GM23338 (cell line): Measurements from ENCODE around the gene SOD3. TPM values are rescaled to one million over a fixed set of nuclear protein-coding genes. Genes with fewer than 3 reads are reported as not detected.

Source experiments
- ATAC-seq: fragments of 200-7000 bp; cut with Tn5 transposase; 3 replicates; pipeline ENCODE4 v1.9.1; 2020
- DNase-seq: peaks from one replicate; pipeline ENCODE4 v3.0.0-alpha.2; 2015; ENCODE audit warnings: low spot score
- H2AFZ ChIP-seq: fragments of 200-600 bp; sonication (generic); 2 replicates; pipeline ENCODE4 v1.8.0; 2016; ENCODE audit warnings: antibody characterized with exemption, mild to moderate bottlenecking, moderate library complexity
- H3F3A ChIP-seq: fragments of 200-600 bp; sonication (generic); replicated peaks from 2 replicates; pipeline ENCODE4 v1.8.0; 2017; ENCODE audit warnings: antibody characterized with exemption, mixed run types, low read depth
- H3K27ac ChIP-seq: fragments of 200-600 bp; sonication (generic); 2 replicates; pipeline ENCODE4 v1.6.1; 2016; ENCODE audit warnings: low read depth
- H3K27me3 ChIP-seq: fragments of 200-600 bp; sonication (generic); 2 replicates; pipeline ENCODE4 v1.8.0; 2016; ENCODE audit warnings: mild to moderate bottlenecking, mixed run types, moderate library complexity; ENCODE audit not compliant: insufficient read depth
- H3K36me3 ChIP-seq: fragments of 200-600 bp; sonication (generic); 2 replicates; pipeline ENCODE4 v1.8.0; 2016; ENCODE audit warnings: mild to moderate bottlenecking; ENCODE audit not compliant: insufficient read depth
- H3K4me1 ChIP-seq: fragments of 200-600 bp; sonication (generic); 2 replicates; pipeline ENCODE4 v1.8.0; 2016; ENCODE audit warnings: mild to moderate bottlenecking, moderate library complexity; ENCODE audit not compliant: insufficient read depth
- H3K4me2 ChIP-seq: fragments of 200-600 bp; sonication (generic); 2 replicates; pipeline ENCODE4 v1.7.1; 2017; ENCODE audit warnings: mixed run types
- H3K4me3 ChIP-seq: fragments of 200-600 bp; sonication (generic); 2 replicates; pipeline ENCODE4 v1.6.1; 2016; ENCODE audit warnings: mixed run types
- H3K79me2 ChIP-seq: fragments of 200-600 bp; sonication (generic); replicated peaks from 2 replicates; pipeline ENCODE4 v1.8.0; 2017; ENCODE audit warnings: mild to moderate bottlenecking; ENCODE audit not compliant: insufficient read depth
- H3K9me2 ChIP-seq: fragments of 200-600 bp; sonication (generic); 2 replicates; pipeline ENCODE4 v1.8.0; 2017; ENCODE audit not compliant: insufficient read depth
- H4K20me1 ChIP-seq: fragments of 200-600 bp; sonication (generic); replicated peaks from 2 replicates; pipeline ENCODE4 v1.8.0; 2017; ENCODE audit warnings: mild to moderate bottlenecking; ENCODE audit not compliant: insufficient read depth
- H3K27ac Mint-ChIP-seq: 2 replicates; pipeline ENCODE4 v1.8.0; 2020; ENCODE audit warnings: inconsistent platforms, mild to moderate bottlenecking, moderate library complexity, mixed read lengths
- H3K27me3 Mint-ChIP-seq: 3 replicates; pipeline ENCODE4 v1.8.0; 2022; ENCODE audit warnings: low read depth, mild to moderate bottlenecking, moderate library complexity, mixed read lengths, inconsistent platforms; ENCODE audit not compliant: insufficient read depth, poor library complexity
- H3K36me3 Mint-ChIP-seq: 3 replicates; pipeline ENCODE4 v1.8.0; 2021; ENCODE audit warnings: low read depth, mild to moderate bottlenecking, inconsistent platforms, moderate library complexity, mixed read lengths
- H3K4me1 Mint-ChIP-seq: 3 replicates; pipeline ENCODE4 v1.8.0; 2020; ENCODE audit warnings: mild to moderate bottlenecking, inconsistent platforms, mixed read lengths
- H3K4me3 Mint-ChIP-seq: 3 replicates; pipeline ENCODE4 v1.8.0; 2021; ENCODE audit warnings: moderate library complexity, mild to moderate bottlenecking, inconsistent platforms, mixed read lengths
- H3K9me3 Mint-ChIP-seq: 3 replicates; pipeline ENCODE4 v1.8.0; 2020; ENCODE audit warnings: moderate library complexity, mild to moderate bottlenecking, inconsistent platforms, mixed read lengths
- ETS1 ChIP-seq: IDR thresholded peaks from 2 replicates; pipeline ENCODE4 v1.6.1; 2016; ENCODE audit warnings: antibody characterized with exemption
- EZH2 ChIP-seq: fragments of 200-600 bp; sonication (generic); IDR thresholded peaks from one replicate; pipeline ENCODE4 v1.8.0; 2017; ENCODE audit warnings: antibody characterized with exemption, mild to moderate bottlenecking, low read depth; ENCODE audit not compliant: unreplicated experiment
- EZH2phosphoT487 ChIP-seq: fragments of 200-600 bp; sonication (generic); IDR thresholded peaks from one replicate; pipeline ENCODE4 v1.8.1; 2018; ENCODE audit warnings: antibody characterized with exemption; ENCODE audit not compliant: unreplicated experiment
- JUNB ChIP-seq: IDR thresholded peaks from one replicate; pipeline ENCODE4 v1.6.1; 2016; ENCODE audit warnings: antibody characterized with exemption; ENCODE audit not compliant: unreplicated experiment
- NANOG ChIP-seq: IDR thresholded peaks from 2 replicates; pipeline ENCODE4 v1.6.1; 2016; ENCODE audit warnings: antibody characterized with exemption, borderline replicate concordance
- POLR2AphosphoS5 ChIP-seq: IDR thresholded peaks from 2 replicates; pipeline ENCODE4 v1.6.1; 2016; ENCODE audit warnings: antibody characterized with exemption, low read depth
- REST ChIP-seq: IDR thresholded peaks from one replicate; pipeline ENCODE4 v1.6.1; 2018; ENCODE audit warnings: antibody characterized with exemption; ENCODE audit not compliant: unreplicated experiment
- ZNF114 ChIP-seq: fragments of 250-450 bp; sonication (Bioruptor Pico); IDR thresholded peaks from 2 replicates; pipeline ENCODE4 v1.5.0; 2020; ENCODE audit warnings: mild to moderate bottlenecking, moderate library complexity
- polyA plus RNA-seq: library from polyadenylated mRNA; unstranded; fragments of >200 nt; fragmentation: Nextera tagmentation; extraction: Ambion mirVana; gene quantifications from 2 replicates; pipeline ENCODE4 v1.2.1, GENCODE V29; 2016
- total RNA-seq: library from RNA; depleted of rRNA; stranded (reverse); fragments of >200 nt; shearing (Covaris generic); gene quantifications from 2 replicates; pipeline ENCODE4 v1.2.3, GENCODE V29; 2014
- TF ChIP-seq, protein P1 (sequence below), 2 experiments: fragments of 200-600 bp in 1 of 2; sonication (generic) in 1 of 2; conservative IDR thresholded peaks; 2 replicates each; pipeline versions ENCODE4 v1.5.1 to v1.6.1; 2016 to 2017; ENCODE audit warnings: antibody characterized with exemption in 2 of 2, low read depth in 2 of 2, mild to moderate bottlenecking in 2 of 2, moderate library complexity in 1 of 2
- TF ChIP-seq, protein P2 (sequence below): fragments of 250-450 bp; sonication (Bioruptor Pico); IDR thresholded peaks from 2 replicates; pipeline ENCODE4 v1.5.0; 2020; ENCODE audit warnings: mild to moderate bottlenecking, moderate library complexity

The SOD3 gene
- total and polyA plus RNA-seq, 2 experiments from 2014 or later = 7.5 to 11.8 TPM

- TF ChIP-seq, protein P1, sequence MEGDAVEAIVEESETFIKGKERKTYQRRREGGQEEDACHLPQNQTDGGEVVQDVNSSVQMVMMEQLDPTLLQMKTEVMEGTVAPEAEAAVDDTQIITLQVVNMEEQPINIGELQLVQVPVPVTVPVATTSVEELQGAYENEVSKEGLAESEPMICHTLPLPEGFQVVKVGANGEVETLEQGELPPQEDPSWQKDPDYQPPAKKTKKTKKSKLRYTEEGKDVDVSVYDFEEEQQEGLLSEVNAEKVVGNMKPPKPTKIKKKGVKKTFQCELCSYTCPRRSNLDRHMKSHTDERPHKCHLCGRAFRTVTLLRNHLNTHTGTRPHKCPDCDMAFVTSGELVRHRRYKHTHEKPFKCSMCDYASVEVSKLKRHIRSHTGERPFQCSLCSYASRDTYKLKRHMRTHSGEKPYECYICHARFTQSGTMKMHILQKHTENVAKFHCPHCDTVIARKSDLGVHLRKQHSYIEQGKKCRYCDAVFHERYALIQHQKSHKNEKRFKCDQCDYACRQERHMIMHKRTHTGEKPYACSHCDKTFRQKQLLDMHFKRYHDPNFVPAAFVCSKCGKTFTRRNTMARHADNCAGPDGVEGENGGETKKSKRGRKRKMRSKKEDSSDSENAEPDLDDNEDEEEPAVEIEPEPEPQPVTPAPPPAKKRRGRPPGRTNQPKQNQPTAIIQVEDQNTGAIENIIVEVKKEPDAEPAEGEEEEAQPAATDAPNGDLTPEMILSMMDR (conservative IDR thresholded peaks at IDR 0.05; ENCODE audit: low read depth in 2 of 2) = no peak
- no peak for TF ChIP-seq ZNF114 (CRISPR knock-in tag)
- no peak for TF ChIP-seq NANOG
- TF ChIP-seq ETS1 = no peak
- no peak for TF ChIP-seq JUNB
- no peak for TF ChIP-seq EZH2phosphoT487
These were observed 25.8 kb upstream of the SOD3 start (continued) for GRCh38 chr4:24769571-24769970.

DNA sequence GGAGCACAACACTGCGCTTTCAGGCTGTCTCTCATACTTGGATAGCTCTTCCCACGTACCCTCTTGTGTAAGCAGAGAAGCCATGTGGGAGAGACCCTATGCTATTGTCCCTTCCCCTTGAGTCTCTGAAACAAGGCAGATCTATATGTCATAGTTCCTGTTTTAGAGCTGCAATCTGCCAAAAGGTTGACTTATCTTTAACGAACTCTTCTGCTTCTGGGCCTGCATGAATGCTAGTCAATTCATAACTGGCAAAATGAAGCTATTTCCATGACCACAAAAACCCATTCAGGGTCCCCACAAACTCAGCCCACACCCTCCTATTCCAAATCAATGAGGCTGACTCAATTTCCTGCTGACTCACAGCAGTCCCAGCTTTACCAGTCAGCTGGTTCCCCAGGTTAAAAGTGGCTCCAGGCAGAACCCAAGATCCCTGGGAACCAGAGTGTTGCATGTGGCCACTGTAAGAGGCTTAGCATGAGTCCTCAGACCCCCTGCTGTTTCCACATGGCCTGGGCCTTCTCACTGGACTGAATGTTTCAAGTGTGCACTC, 25.3 kb upstream of the SOD3 start:
- Mint-ChIP-seq H3K9me3 (no peaks in the 10 kb centered on the region), H3K27ac (no peak overlapping the region), H3K27me3 (peaks cover 2% of the 10 kb centered on the region), H3K36me3 (no peaks in the 10 kb centered on the region; the same call in 2 of the 3 replicates), H3K4me1 (peaks cover 14% of the 10 kb centered on the region), H3K4me3 (no peak overlapping the region)
- H4K20me1 ChIP-seq = no peaks in the 10 kb centered on the region
- H3F3A ChIP-seq = 0 out of 2 replicates have a peak, but pooled peaks cover 3% of the 10 kb centered on the region
- H2AFZ ChIP-seq = peak overlapping the region; percentile 59; the same call in 1 of the 2 replicates
- no peaks in the 10 kb centered on the region for H3K36me3 ChIP-seq
- no peak for DNase-seq
- H3K27ac ChIP-seq = no peak overlapping the region
- no peak for ATAC-seq
- H3K27me3 ChIP-seq = no peaks in the 10 kb centered on the region
- no peaks in the 10 kb centered on the region for H3K4me1 ChIP-seq
- H3K9me2 ChIP-seq = peaks cover 17% of the 10 kb centered on the region
- H3K4me3 ChIP-seq = no peak overlapping the region
- H3K79me2 ChIP-seq = no peaks in the 10 kb centered on the region
- no peak overlapping the region for H3K4me2 ChIP-seq
- TF ChIP-seq JUNB (no peak), ETS1 (no peak), EZH2phosphoT487 (no peak), NANOG (no peak), EZH2 (no peak), POLR2AphosphoS5 (no peak), ZNF114 (CRISPR knock-in tag) (no peak), REST (no peak)
- TF ChIP-seq, protein P2, sequence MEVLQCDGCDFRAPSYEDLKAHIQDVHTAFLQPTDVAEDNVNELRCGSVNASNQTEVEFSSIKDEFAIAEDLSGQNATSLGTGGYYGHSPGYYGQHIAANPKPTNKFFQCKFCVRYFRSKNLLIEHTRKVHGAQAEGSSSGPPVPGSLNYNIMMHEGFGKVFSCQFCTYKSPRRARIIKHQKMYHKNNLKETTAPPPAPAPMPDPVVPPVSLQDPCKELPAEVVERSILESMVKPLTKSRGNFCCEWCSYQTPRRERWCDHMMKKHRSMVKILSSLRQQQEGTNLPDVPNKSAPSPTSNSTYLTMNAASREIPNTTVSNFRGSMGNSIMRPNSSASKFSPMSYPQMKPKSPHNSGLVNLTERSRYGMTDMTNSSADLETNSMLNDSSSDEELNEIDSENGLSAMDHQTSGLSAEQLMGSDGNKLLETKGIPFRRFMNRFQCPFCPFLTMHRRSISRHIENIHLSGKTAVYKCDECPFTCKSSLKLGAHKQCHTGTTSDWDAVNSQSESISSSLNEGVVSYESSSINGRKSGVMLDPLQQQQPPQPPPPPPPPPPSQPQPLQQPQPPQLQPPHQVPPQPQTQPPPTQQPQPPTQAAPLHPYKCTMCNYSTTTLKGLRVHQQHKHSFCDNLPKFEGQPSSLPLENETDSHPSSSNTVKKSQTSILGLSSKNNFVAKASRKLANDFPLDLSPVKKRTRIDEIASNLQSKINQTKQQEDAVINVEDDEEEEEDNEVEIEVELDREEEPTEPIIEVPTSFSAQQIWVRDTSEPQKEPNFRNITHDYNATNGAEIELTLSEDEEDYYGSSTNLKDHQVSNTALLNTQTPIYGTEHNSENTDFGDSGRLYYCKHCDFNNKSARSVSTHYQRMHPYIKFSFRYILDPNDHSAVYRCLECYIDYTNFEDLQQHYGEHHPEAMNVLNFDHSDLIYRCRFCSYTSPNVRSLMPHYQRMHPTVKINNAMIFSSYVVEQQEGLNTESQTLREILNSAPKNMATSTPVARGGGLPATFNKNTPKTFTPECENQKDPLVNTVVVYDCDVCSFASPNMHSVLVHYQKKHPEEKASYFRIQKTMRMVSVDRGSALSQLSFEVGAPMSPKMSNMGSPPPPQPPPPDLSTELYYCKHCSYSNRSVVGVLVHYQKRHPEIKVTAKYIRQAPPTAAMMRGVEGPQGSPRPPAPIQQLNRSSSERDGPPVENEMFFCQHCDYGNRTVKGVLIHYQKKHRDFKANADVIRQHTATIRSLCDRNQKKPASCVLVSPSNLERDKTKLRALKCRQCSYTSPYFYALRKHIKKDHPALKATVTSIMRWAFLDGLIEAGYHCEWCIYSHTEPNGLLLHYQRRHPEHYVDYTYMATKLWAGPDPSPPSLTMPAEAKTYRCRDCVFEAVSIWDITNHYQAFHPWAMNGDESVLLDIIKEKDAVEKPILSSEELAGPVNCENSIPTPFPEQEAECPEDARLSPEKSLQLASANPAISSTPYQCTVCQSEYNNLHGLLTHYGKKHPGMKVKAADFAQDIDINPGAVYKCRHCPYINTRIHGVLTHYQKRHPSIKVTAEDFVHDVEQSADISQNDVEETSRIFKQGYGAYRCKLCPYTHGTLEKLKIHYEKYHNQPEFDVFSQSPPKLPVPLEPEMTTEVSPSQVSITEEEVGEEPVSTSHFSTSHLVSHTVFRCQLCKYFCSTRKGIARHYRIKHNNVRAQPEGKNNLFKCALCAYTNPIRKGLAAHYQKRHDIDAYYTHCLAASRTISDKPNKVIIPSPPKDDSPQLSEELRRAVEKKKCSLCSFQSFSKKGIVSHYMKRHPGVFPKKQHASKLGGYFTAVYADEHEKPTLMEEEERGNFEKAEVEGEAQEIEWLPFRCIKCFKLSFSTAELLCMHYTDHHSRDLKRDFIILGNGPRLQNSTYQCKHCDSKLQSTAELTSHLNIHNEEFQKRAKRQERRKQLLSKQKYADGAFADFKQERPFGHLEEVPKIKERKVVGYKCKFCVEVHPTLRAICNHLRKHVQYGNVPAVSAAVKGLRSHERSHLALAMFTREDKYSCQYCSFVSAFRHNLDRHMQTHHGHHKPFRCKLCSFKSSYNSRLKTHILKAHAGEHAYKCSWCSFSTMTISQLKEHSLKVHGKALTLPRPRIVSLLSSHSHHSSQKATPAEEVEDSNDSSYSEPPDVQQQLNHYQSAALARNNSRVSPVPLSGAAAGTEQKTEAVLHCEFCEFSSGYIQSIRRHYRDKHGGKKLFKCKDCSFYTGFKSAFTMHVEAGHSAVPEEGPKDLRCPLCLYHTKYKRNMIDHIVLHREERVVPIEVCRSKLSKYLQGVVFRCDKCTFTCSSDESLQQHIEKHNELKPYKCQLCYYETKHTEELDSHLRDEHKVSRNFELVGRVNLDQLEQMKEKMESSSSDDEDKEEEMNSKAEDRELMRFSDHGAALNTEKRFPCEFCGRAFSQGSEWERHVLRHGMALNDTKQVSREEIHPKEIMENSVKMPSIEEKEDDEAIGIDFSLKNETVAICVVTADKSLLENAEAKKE (CRISPR knock-in tag) = no peak
